Transverse colon (tissue), 4 donors: ENCODE measurements around the gene SCG3.

ENCODE experiments used
- CTCF ChIP-seq, 5 experiments: fragments of 200-600 bp in 3 of 5; fragments of 450-650 bp in 2 of 5; sonication (generic) in 3 of 5; IDR thresholded peaks; 1 replicate in 2 of 5; 2 replicates in 3 of 5; pipeline ENCODE4 v1.5.1; 2016 to 2017; ENCODE audit warnings: antibody characterized with exemption in 5 of 5, inconsistent platforms in 3 of 5, mild to moderate bottlenecking in 2 of 5, moderate library complexity in 1 of 5
- POLR2A ChIP-seq: fragments of 450-650 bp; IDR thresholded peaks from one replicate; pipeline ENCODE4 v1.6.1; 2016; ENCODE audit warnings: antibody characterized with exemption, mild to moderate bottlenecking, moderate library complexity
- POLR2AphosphoS5 ChIP-seq, 3 donors: sonication (generic); formaldehyde crosslinking; IDR thresholded peaks; one replicate each; pipeline ENCODE4 v1.6.1; 2016; ENCODE audit warnings: antibody characterized with exemption in 3 of 3

- TF ChIP-seq POLR2AphosphoS5 (IDR thresholded peaks at IDR 0.05) (no peak), POLR2A (no peak), CTCF (IDR thresholded peaks at IDR 0.05) (no peak)
These were observed 26.7 kb downstream of the SCG3 start for GRCh38 chr15:51708013-51708412.
